HG02759 (cell line): ENCODE results near the gene TXK.

ENCODE experiments used
- ATAC-seq: cut with Tn5 transposase; IDR thresholded peaks from one replicate; pipeline ENCODE4 v1.9.1; 2021; ENCODE audit warnings: mild to moderate bottlenecking, moderate library complexity; ENCODE audit not compliant: unreplicated experiment

The TXK gene

GRCh38 chr4:48138511-48138910, 4.5 kb upstream of the TXK start:
- no peak for ATAC-seq

GRCh38 chr4:48137846-48138245, 3.8 kb upstream of the TXK start:
- ATAC-seq: no peak

- no peak for ATAC-seq
Measured at GRCh38 chr4:48133669-48134068, 381 bp downstream of the TXK start.

DNA sequence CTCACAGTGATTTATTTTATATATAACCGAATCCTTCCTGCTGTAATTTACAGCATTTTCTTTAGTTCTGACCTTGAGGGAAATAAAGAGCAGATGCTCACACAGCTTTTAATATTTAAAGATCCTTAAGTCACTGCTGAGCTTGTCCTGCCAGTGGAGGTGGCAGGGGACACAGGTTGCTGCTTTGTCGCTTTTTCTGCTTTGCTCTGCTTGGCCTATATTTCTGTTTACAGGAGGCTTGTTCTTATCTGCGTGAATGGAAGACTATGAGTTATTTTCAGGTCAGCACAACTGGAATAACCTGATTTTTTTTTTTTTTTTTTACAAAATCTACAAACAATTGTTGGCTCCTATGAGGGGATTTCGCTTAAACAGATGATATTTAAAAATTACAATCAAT, 2.3 kb downstream of the TXK start:
- no peak for ATAC-seq

GRCh38 chr4:48130100-48130499, 4.0 kb downstream of the TXK start:
- ATAC-seq: no peak

DNA sequence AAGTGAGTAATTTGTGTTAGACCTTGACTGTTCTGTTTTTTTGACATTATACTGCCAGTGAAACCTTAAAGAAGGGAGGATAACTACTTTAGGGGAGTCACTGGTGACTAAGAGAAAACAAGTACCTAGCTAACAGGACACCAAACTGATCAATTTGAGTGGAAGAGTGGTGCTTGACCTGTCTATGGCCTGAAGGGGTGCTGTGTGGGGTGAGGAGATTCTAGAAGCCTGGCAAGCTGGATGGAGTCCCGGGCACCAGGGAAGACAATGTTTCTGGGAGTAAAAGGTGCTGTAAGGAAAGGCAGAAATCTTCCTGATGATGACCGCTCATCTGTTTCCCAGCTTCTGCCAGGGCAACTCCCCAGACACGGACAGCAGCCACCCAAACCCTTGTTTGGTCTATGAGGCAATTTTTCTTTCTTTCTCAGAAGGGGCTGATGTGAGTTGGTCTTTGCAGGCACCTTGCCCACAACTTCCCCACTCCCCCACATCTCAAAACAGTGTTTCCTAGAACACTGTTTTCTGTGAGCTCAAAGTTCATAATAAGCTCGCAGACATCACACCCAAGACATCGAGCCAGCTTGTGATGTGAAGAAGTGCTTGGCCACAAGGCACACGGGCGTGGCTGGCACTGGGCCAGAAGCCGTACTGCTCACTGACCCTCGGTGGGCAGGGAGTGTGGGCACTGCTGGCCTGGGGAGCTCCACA, 4.6 kb downstream of the TXK start:
- ATAC-seq: no peak

GRCh38 chr4:48127682-48128404, 6.2 kb downstream of the TXK start:
- ATAC-seq: peak; percentile 88

- ATAC-seq: no peak
Measured at GRCh38 chr4:48127231-48127630, 6.8 kb downstream of the TXK start.

DNA sequence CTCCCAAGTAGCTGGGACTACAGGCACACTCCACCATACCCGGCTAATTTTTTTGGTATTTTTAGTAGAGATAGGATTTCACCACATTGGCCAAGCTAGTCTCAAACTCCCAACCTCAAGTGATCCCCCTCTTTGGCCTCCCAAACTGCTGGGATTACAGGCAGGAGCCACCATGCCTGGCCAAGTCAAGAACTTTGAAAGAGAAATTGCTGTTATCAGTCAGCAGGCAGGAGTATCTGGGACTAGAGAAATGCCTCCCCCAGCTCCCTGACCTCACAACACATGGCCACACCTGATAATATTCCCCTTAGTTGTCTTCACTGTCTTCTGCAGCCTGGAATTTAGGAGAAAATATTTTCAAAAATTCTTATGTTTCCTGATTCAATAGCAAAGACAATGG, 7.4 kb downstream of the TXK start:
- no peak for ATAC-seq

DNA sequence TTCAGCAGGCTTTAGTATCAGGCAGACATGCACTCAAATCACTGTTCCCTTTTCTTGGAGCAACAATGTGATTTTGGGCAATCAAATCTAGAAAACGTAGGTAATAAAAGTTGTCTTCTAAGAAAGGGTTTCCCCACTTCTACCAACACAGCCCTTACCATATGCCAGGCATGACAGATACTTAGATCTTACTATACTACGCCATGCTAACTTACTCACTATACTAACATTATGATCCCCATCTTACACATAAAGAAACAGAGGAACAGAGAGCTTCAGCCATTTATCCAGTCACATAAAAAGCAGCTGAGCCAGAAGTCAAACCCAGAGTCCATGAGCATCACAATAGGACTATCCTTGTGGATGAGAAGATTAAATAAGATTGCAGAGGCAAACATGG, 9.2 kb downstream of the TXK start:
- ATAC-seq: no peak

DNA sequence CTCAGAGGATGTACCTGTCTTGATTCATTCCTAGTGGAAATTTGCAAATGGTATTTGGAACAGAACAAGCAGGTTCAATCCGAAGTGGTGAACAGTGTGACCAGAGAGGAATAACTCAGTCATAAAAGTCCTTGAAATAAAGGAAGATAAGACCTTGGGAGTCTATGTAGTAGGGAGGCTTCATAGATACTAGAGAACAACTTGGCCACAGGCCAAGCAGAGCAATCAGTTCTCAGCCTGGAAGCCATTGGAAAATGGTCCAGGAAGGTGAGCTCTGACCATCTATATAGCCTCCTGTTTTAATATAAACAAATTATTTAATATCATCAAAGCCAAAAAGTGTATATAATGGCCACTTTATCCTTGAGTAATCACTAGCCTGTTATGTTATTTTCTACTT, 11.3 kb downstream of the TXK start:
- ATAC-seq: no peak

DNA sequence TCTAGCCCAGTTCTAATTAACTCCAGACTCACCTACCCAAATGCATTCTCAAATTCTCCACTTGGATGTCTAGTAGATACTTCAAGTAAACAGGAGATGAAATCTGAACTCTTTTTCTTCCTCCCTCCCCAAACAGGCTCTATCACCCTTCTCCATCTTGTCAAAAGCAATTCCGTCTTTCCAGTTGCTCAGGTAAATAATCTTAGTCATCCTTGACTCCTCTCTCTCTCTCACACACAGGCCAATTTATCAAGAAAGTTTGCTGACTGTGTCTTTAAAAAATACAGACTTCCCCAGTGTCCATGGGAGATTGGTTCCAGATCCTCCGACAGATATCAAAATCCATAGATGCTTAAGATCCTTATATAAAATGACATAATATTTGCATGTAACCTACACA, 12.9 kb downstream of the TXK start:
- no peak for ATAC-seq

- ATAC-seq: no peak
Measured at GRCh38 chr4:48120132-48120531, 13.9 kb downstream of the TXK start.

- ATAC-seq: no peak
Measured at GRCh38 chr4:48119646-48120045, 14.4 kb downstream of the TXK start.

- no peak for ATAC-seq
Measured at GRCh38 chr4:48118081-48118480, 16.0 kb downstream of the TXK start.

DNA sequence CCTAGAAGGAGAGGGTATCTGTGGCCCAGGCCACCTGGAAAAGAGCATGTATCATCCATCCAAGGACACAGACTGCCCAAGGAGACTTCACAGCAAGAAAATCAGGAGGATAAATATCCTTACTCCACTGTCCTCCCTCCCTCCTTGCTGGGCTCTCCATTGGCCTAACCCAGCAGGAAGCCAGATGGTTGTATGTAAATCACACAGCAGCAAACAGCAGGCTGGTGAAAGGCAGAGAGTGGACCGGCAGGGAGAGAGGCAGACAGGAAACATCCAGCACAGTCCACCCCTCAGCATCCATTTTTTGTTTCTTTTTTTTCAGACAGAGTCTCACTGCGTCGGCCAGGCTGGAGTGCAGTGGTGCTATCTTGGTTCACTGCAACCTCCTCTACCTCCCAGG, 17.5 kb downstream of the TXK start:
- ATAC-seq: no peak

GRCh38 chr4:48114412-48114811, 19.6 kb downstream of the TXK start:
- no peak for ATAC-seq

GRCh38 chr4:48112017-48112667, 21.9 kb downstream of the TXK start:
- ATAC-seq: no peak

GRCh38 chr4:48110452-48110978, 23.5 kb downstream of the TXK start:
- no peak for ATAC-seq

GRCh38 chr4:48109413-48110263, 24.4 kb downstream of the TXK start:
- ATAC-seq: peak; percentile 80
